SHP77 treated with DMSO at 0.1 percent for 48 hours (cell line): ENCODE measurements around the gene HTRA1.
A peak's percentile ranks its signal among the peaks of the same experiment; 100 is the strongest.

Experiments
- DNase-seq: peaks from one replicate; lab custom pipeline; 2025; lab: John Stamatoyannopoulos, UW

Gene HTRA1

DNA sequence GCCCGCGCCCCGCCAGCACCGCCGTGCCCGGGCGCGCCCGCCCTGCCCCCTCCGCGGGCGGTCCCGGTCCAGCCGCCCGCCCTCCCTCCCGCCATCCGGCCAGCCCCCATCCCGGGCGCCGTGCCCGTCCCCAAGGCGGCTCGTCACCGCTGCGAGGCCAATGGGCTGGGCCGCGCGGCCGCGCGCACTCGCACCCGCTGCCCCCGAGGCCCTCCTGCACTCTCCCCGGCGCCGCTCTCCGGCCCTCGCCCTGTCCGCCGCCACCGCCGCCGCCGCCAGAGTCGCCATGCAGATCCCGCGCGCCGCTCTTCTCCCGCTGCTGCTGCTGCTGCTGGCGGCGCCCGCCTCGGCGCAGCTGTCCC, at the start of gene HTRA1:
TSS of gene HTRA1 (plus strand) at position 187 of the 362 bp plus-strand sequence. CDS start at position 287, 100 bp downstream.
- DNase-seq, result no peak

- DNase-seq, result no peak
Observed at GRCh38 chr10:122413327-122413726, 48.0 kb upstream of the HTRA1 start.

DNA sequence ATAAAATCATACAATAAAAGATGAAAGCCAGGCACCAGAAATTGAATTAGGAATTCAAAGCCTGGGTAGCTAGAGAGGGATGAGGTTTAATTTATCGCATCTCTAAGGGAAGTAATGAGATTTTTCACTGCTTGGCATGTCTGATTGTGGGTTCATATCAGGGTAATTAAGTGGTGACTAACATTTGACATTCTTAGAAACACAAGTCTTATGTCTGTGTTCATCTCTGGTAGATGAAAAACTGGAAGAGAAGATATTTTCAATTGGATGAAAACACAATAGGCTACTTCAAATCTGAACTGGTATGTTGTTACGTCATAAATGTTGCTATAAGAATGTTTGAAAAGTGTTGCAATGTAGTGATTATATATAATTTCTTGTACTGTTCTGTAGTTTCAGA, 43.7 kb upstream of the HTRA1 start:
- DNase-seq, result no peak

- no peak for DNase-seq
Observed at GRCh38 chr10:122419016-122419415, 42.3 kb upstream of the HTRA1 start.

DNA sequence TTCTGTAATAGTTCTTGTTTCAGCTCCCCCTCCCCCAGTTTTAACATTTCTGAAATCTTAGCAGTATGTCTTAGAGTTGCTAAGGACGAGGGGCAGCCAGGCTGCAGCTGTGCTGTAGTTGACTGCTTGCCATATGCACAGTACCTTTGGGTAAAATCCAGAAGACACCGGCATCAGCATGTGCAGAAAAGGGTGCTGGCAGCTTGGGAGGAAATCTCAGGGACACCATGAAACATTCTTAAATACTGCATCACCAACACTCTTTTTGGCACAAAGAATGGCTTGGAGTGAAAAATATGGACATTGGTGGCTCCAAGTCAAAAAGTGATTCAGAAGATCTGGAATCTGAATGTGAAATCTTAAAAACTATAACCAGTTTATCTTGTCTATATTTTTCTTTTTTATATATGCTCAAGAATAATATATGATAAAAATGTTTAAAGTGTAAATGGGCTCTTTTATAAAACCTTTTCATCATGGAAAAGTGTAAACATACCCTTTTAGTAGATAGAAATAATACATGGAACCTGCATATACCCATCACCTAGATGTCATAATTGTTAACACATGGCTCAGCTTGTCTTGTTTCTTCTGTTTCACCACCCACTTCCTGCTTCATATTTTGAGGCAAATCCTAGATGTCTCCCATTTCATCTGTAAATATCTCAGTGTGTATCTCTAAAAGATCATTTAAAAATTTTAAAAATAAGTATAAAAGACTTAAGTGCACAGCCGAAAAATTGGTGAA, 41.3 kb upstream of the HTRA1 start:
- no peak for DNase-seq

DNA sequence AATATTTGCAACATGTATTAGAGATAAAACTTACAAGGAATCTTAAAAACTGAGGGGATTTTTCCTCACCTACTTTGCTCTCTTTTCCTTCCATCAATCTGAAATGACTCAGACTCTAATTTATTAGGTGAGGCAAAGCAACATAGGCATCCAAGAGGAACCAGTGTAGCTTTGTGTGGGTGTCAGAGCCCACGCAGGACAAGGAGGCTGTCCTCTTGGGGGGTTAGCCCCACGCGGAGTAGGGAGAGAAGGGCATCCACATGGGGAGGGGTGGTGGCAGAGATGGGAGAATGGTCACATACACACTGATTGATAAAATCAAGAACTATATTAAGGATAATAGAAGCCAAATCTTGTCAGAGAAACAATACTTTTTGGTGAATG, 40.7 kb upstream of the HTRA1 start:
- DNase-seq, result no peak

DNA sequence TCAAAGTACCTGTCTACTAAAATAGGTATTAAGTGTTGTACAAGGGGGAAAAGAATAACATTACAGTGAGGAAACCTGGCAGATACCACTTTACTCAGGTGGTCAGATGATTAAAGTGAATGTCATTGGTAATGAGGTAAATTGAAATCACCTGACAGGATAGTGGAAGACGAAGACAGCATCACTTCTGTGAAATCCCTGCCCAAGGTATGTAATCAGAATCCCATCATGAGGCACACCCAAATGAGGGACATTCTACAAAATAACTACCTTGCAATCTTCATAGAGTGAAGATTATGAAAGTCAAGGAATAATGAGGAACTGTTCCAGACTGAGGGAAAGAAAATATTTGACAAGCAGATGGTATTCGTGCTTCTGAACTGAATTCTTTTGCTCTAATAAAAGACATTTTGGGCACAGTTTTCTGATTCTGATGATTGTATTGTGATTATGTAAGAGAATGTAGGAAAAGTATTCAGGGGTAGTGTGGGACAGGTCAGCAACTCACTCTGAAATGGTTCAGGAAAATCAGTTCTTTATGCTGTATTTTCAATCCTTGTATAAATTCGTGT, 40.2 kb upstream of the HTRA1 start:
- DNase-seq, result no peak

- DNase-seq, result no peak
Observed at GRCh38 chr10:122421742-122422141, 39.6 kb upstream of the HTRA1 start.

DNA sequence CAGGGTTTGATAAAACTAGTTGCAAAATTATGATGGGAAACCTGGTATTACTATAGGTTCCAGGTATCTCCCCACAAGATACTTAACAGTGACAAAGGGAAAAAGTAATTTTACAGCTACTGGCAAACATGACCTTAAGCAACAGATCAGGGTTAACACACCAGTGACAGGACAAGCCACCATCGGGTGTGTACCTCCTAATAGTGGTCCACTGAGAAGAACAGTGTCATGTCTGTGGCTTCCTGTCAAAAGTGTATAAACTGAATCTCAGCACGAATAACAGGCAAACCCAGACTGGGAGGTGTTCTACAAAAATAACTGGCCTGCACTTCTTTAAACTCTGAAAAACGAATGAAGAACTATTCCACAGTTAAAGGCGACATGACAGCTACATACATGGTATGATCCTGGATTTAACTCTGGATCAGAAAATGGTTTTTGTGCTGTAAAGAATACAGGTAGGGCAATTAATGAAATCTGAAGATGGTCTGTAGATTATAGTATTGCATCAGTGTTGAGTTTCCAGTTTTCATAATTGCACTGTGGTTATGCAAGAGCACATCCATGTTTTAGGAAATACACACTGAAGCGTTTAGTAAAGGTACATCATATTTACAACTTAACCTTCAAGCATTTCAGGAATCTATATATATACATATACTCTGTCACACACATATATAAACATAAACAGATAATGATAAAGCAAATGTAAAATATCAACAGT, 38.9 kb upstream of the HTRA1 start:
- DNase-seq, result no peak

- no peak for DNase-seq
Observed at GRCh38 chr10:122424059-122424458, 37.3 kb upstream of the HTRA1 start.

DNA sequence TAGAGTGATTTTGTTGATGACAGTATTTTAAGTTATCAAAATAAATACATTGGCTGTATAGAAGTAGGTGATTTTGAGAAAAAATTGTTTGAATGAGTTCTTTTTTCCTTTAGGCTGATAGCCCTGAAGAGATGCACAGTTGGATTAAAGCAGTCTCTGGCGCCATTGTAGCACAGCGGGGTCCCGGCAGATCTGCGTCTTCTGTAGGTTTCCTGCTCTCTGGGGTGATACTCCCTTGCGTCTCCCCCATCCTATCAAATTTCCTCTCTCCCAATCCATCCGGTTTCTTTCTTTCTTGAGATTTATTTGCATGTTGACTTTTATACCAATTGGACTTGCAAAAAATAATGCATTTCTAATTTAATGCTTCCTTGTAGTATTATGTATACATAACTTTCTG, 34.5 kb upstream of the HTRA1 start:
- no peak for DNase-seq

DNA sequence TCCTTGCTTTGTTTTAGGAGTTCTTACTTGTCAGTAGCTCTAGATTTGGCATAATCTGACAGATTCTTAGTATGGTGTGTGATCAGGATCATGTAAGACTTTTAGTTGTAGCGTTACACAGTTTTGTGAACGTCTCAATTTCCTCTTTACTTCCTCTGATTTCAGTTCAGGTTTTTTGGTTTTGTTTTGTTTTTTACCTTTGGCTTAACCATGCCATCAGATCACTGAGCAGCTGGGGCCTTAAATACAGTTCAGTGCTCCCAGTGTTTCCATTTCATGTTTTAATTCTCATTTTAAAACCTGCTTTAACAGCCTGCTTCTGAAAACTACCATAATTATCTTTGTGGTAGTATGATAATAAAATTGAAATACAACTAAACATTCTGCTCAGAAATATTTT, 34.1 kb upstream of the HTRA1 start:
- DNase-seq, result no peak

DNA sequence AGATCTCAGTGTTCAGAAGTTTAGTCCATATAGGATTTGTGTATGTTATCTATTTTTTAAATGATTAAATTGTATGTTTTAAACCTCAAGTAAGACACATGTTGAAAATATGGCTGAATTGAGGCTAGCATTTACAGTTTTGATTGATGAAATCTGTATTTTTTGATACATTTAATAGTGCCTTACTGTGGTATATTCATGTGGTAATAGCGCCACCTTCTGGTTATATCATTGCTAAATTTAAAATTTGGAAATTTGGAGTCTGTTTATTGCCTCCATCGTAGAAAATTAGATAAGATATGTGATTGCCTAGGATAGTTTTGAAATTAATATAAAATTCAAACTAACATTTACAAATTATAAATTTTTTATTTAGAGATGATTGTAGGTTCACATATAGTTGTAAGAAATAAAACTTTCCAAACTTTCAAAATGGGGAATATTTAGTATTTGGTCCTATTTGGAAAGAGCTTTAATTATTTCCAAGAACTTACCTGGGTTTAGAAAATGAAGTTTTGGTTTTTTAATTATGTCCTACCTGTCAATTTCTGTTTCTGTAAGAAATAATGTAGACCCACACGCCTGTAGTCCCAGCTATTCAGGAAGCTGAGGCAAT, 26.0 kb upstream of the HTRA1 start:
- peak; percentile 11 for DNase-seq

DNA sequence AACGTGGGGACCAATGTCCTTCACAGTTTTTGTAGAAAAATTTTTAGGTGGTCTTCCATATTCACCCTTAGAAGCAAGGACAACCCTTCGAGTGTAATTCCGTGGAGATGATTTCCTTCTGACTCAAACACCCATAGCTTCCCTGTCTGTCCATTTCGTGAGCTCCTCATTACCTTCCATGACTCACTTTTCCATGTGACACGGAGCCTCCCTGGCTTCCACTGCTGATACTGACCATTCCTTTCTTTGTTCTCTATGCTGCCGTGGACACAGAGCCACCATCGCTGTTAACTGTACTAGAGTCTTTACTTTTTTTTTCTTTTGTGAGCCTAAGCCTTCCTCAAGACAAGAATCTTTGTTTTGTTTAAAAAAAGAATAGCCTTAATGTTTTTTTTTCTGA, 19.4 kb upstream of the HTRA1 start:
- no peak for DNase-seq

- DNase-seq, result no peak
Observed at GRCh38 chr10:122445469-122445868, 15.9 kb upstream of the HTRA1 start.

GRCh38 chr10:122445904-122446303, 15.4 kb upstream of the HTRA1 start:
- DNase-seq, result no peak

- DNase-seq, result no peak
Observed at GRCh38 chr10:122446668-122447423, 14.5 kb upstream of the HTRA1 start.

DNA sequence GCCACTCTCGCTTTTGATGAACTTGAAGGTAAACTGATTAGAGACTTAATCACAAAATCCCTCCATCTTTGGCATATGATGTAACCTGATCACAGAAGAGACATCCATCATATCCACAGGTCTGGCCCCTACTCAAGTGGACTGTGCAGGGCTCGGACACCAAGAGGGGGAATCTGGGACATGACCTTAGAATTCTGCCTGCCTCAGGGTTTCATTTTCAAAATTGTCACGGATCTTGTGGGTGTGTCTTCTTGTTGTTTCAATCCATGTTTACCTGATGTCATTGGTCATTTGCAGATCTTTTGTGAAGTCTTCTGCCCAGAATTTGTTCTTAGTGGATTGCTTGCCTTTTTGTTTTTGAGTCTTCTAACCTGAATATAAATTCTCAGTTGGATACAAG, 12.8 kb upstream of the HTRA1 start:
- no peak for DNase-seq

DNA sequence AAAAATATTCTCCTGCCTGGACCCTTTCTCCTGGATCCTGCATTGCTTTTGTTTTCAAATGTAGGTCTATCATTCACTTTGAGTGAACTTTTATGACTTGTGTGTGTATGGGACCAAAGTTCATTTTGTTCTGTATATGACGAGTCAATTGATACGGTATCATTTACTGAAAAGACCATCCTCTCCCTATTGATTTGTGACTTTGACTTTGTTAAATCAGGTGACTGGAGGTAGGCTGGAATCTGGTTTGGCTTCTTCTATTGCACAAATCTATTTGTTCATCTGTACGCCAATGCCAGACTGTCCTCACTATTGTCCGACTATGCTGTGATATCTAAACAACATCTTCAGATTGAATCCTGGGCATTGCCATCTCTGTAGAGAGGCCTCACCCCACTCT, 12.2 kb upstream of the HTRA1 start:
- no peak for DNase-seq

DNA sequence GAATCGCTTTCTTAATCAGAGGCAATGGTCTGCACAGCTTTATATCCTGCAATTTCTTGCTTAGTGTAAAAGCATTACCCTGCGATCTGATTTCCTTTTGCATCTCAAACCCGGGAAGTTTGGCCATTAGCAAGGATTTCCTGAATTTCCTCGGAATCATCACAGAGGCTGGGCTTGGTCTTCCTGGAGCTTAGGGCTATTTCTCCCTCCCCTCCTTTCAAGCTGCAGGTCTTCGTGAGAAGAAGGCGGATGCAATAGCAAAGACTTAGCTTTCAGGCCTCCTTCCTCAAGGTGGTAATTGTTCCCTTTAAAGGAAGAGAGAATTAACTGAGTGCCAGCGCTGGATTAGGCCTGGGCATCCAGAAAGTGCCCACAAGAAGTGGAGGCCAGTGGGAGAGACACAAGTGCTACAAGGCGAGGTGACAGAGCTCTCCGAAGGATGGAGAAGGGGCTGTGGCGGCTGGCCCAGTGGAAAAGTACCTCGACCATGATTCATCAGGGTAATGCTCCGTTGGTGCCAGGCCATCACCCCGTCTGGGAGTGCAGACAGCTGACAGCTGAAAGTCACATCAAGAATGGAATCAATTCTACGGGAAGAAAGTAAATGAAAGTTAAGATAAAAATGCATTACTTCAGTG, 10.9 kb upstream of the HTRA1 start:
- DNase-seq, result no peak

- no peak for DNase-seq
Observed at GRCh38 chr10:122454071-122454470, 7.3 kb upstream of the HTRA1 start.

DNA sequence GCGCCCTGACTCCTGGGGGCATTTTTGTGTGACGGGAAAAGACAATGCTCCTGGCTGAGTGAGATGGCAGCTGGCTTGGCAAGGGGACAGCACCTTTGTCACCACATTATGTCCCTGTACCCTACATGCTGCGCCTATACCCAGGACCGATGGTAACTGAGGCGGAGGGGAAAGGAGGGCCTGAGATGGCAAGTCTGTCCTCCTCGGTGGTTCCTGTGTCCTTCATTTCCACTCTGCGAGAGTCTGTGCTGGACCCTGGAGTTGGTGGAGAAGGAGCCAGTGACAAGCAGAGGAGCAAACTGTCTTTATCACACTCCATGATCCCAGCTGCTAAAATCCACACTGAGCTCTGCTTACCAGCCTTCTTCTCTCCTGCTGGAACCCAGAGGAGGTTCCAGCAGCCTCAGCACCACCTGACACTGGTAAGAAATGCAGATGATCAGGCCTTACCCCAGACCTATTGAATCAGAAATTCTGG, 6.7 kb upstream of the HTRA1 start, which contains the start of gene ARMS2:
TSS of gene ARMS2 (plus strand) at position 51 of the 478 bp plus-strand sequence. CDS start at position 126, 75 bp downstream.
- DNase-seq, result no peak
